GM12878 (cell line): Measurements from ENCODE around the gene UNKL. TPM values are rescaled to one million over a fixed set of nuclear protein-coding genes. Genes with fewer than 3 reads are reported as not detected.

Experiments
- ATAC-seq: fragments of 200-7000 bp; cut with Tn5 transposase; 3 replicates; pipeline ENCODE4 v1.9.1; 2020; ENCODE audit warnings: mild to moderate bottlenecking, moderate library complexity
- BruUV-seq: library from RNA; stranded (reverse); fragments of 400-500 nt; replicated peaks from 2 replicates; lab custom pipeline; 2021; lab: Mats Ljungman, UMichigan
- CTCF ChIA-PET: fragments of 300-600 bp; sonication (Branson Sonifier 250); formaldehyde crosslinking; extraction: SDS; loops from one replicate; lab custom pipeline; 2021; ENCODE audit warnings: inconsistent platforms; lab: Yijun Ruan, JAX
- POLR2A ChIA-PET: fragments of 350-600 bp; formaldehyde crosslinking; extraction: SDS; loops from one replicate; lab custom pipeline; 2021; ENCODE audit warnings: inconsistent platforms; lab: Charles Lee
- RAD21 ChIA-PET: fragments of 300-600 bp; sonication (Branson Sonifier 250); formaldehyde crosslinking; loops from one replicate; lab custom pipeline; 2023; ENCODE audit warnings: antibody characterized with exemption; ENCODE audit not compliant: unreplicated experiment; lab: Charles Lee
- SMC1A ChIA-PET: fragments of 300-600 bp; sonication (Branson Sonifier 250); formaldehyde crosslinking; loops from one replicate; lab custom pipeline; 2023; ENCODE audit not compliant: unreplicated experiment, uncharacterized antibody; lab: Charles Lee
- DNase-seq: peaks from one replicate; pipeline ENCODE4 v3.0.0-alpha.2; 2011; ENCODE audit warnings: low read depth, low spot score
- FAIRE-seq: peaks from 3 replicates; lab custom pipeline; 2011; peaks lifted over from hg19 to GRCh38; lab: Jason Lieb, UNC
- H2AFZ ChIP-seq: 2 replicates; pipeline ENCODE4 v1.6.0; 2011; ENCODE audit warnings: low read depth, low read length, control low read depth; ENCODE audit not compliant: control insufficient read depth
- H3K27ac ChIP-seq: 2 replicates; pipeline ENCODE4 v1.5.1; 2011; ENCODE audit warnings: control low read depth; ENCODE audit not compliant: control insufficient read depth, insufficient read depth
- H3K27me3 ChIP-seq, 2 experiments: replicated peaks in 1 of 2; 2 replicates each; pipeline versions ENCODE4 v1.6.0 to v1.6.1; 2011; ENCODE audit warnings: low read length in 1 of 2; ENCODE audit not compliant: control insufficient read depth in 2 of 2, insufficient read depth in 2 of 2
- H3K36me3 ChIP-seq, 2 experiments: 2 replicates each; pipeline ENCODE4 v1.5.1; 2011; ENCODE audit warnings: low read length in 1 of 2; ENCODE audit not compliant: control insufficient read depth in 2 of 2, insufficient read depth in 2 of 2
- H3K4me1 ChIP-seq: 2 replicates; pipeline ENCODE4 v1.6.1; 2011; ENCODE audit warnings: mild to moderate bottlenecking, low read length, moderate library complexity, mixed read lengths; ENCODE audit not compliant: control insufficient read depth, insufficient read depth
- H3K4me2 ChIP-seq: 2 replicates; pipeline ENCODE4 v1.6.0; 2011; ENCODE audit warnings: control low read depth; ENCODE audit not compliant: control insufficient read depth, insufficient read depth
- H3K4me3 ChIP-seq: fragments of 200-600 bp; sonication (generic); 2 replicates; pipeline ENCODE4 v1.5.1; 2016
- H3K79me2 ChIP-seq: 2 replicates; pipeline ENCODE4 v1.6.0; 2011; ENCODE audit warnings: low read length; ENCODE audit not compliant: control insufficient read depth, insufficient read depth
- H3K9ac ChIP-seq: 2 replicates; pipeline ENCODE4 v1.8.0; 2011; ENCODE audit warnings: low read length, control low read depth, mixed read lengths; ENCODE audit not compliant: control insufficient read depth, insufficient read depth
- H3K9me3 ChIP-seq: replicated peaks from 3 replicates; pipeline ENCODE4 v1.5.1; 2011; ENCODE audit warnings: mild to moderate bottlenecking, low read length; ENCODE audit not compliant: control insufficient read depth, insufficient read depth
- H4K20me1 ChIP-seq: 2 replicates; pipeline ENCODE4 v1.6.0; 2011; ENCODE audit not compliant: control insufficient read depth, insufficient read depth
- CHD4 ChIP-seq: fragments of 200-600 bp; sonication (generic); IDR thresholded peaks from 2 replicates; pipeline ENCODE4 v1.6.1; 2016; ENCODE audit warnings: mild to moderate bottlenecking
- IKZF1 ChIP-seq: fragments of 450-650 bp; conservative IDR thresholded peaks from 2 replicates; pipeline ENCODE4 v1.6.1; 2017; ENCODE audit warnings: antibody characterized with exemption, mild to moderate bottlenecking
- ZNF217 ChIP-seq: fragments of 450-650 bp; IDR thresholded peaks from 2 replicates; pipeline ENCODE4 v1.6.1; 2017; ENCODE audit warnings: antibody characterized with exemption, mild to moderate bottlenecking
- WGBS: methylation state at CpG from one replicate; pipeline ENCODE4 v1.1.6; 2016; ENCODE audit warnings: low lambda C conversion rate; ENCODE audit not compliant: insufficient replicate concordance, insufficient coverage; ENCODE audit errors: missing lambda C conversion rate; 5-methylcytosine and 5-hydroxymethylcytosine counted together
- in situ Hi-C: fragments of 300-500 bp; cut with MboI; formaldehyde crosslinking; loops from 9 replicates; pipeline ENCODE4 v1.14.3; 2018; ENCODE audit warnings: mixed read lengths
- intact Hi-C: fragments of 100-400 bp; cut with micrococcal nuclease; formaldehyde crosslinking; loops from one replicate; pipeline ENCODE4 v1.14.2; 2022; ENCODE audit not compliant: unreplicated experiment
- polyA plus RNA-seq, 11 experiments: library from polyadenylated mRNA; depleted of rRNA in 4 of 11; unstranded in 6 of 11; stranded (reverse) in 5 of 11; fragments of >200 nt; fragmentation: Nextera tagmentation in 4 of 11; fragmentation: Illumina TruSeq in 1 of 11; extraction: Ambion mirVana in 4 of 11; extraction: Trizol in 1 of 11; gene quantifications; 1 replicate in 1 of 11; 2 replicates in 10 of 11; pipeline versions ENCODE4 v1.2.1 to v1.2.3, GENCODE V29; 2011 to 2016; ENCODE audit warnings: inconsistent platforms in 2 of 11, missing spikeins in 2 of 11, low read depth in 1 of 11
- total RNA-seq, 4 experiments: library from RNA; depleted of rRNA in 3 of 4; stranded (reverse); fragments of >200 nt in 3 of 4; fragmentation: Illumina TruSeq in 1 of 4; extraction: Trizol in 1 of 4; gene quantifications; 2 replicates each; pipeline versions ENCODE4 v1.2.1 to v1.2.3, GENCODE V29; 2013 to 2021
- TF ChIP-seq, protein P1 (sequence below): fragments of 450-650 bp; IDR thresholded peaks from 2 replicates; pipeline ENCODE4 v1.6.1; 2016; ENCODE audit warnings: mild to moderate bottlenecking

The UNKL gene
- total and polyA plus RNA-seq, 10 of the 15 experiments (the other 5 are each of a cell fraction or from before 2014, with no cell fraction given), result 0.40 to 21.6 (median 9.1) TPM

- SMC1A ChIA-PET, result no interaction called here
Observed at GRCh38 chr16:1374418-1375297, 39.8 kb downstream of the UNKL start.

More at GRCh38 chr16:1374418-1375297, 39.8 kb downstream of the UNKL start:
- ChIA-PET POLR2A (no interaction called here), RAD21 (no interaction called here), CTCF (no interaction called here)
- Histone ChIP-seq H3K36me3 (peaks cover 0 to 4% of the 10 kb centered on the region in 2 experiments; a peak in 2 of 4 replicates), H3K4me3 (no peak overlapping the region), H3K79me2 (peaks cover 18% of the 10 kb centered on the region), H3K4me1 (peaks cover 8% of the 10 kb centered on the region; the same call in 1 of the 2 replicates), H3K27me3 (no peaks in the 10 kb centered on the region), H3K9ac (no peak overlapping the region), H3K4me2 (no peak overlapping the region), H4K20me1 (no peaks in the 10 kb centered on the region), H3K27ac (no peak overlapping the region), H2AFZ (no peak overlapping the region), H3K9me3 (no peaks in the 10 kb centered on the region)
- intact Hi-C loops, result no loop called here
- in situ Hi-C loops, result no loop called here
- no peak for TF ChIP-seq CHD4
- TF ChIP-seq IKZF1, result no peak
- TF ChIP-seq, protein P1, sequence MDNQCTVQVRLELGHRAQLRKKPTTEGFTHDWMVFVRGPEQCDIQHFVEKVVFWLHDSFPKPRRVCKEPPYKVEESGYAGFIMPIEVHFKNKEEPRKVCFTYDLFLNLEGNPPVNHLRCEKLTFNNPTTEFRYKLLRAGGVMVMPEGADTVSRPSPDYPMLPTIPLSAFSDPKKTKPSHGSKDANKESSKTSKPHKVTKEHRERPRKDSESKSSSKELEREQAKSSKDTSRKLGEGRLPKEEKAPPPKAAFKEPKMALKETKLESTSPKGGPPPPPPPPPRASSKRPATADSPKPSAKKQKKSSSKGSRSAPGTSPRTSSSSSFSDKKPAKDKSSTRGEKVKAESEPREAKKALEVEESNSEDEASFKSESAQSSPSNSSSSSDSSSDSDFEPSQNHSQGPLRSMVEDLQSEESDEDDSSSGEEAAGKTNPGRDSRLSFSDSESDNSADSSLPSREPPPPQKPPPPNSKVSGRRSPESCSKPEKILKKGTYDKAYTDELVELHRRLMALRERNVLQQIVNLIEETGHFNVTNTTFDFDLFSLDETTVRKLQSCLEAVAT, result no peak
- no peak for TF ChIP-seq ZNF217
- no TSS peak for BruUV-seq
- ATAC-seq (no peak), DNase-seq (no peak), FAIRE-seq (no peak)
- 94% methylated on average over 46 of the region's 46 CpGs for WGBS
